ENCODE data around the gene RNF148. TPM values are rescaled to one million over a fixed set of nuclear protein-coding genes. Genes with fewer than 3 reads are reported as not detected.

RNF148 gene
- total RNA-seq, 4 donors from 2014 or later: 0.25 to 0.36 TPM; not detected in 2

GRCh38 chr7:122717356-122718089 lies 14.8 kb upstream of the RNF148 start:
- intact Hi-C loops (cut with DNase I; ENCODE audit: low total_unique reads): no loop called here
- 91 to 95% methylated on average over 6 of the region's 6 CpGs for WGBS, 2 donors
- TF ChIP-seq POLR2A (IDR thresholded peaks at IDR 0.05): no peak
- TF ChIP-seq, protein P1, sequence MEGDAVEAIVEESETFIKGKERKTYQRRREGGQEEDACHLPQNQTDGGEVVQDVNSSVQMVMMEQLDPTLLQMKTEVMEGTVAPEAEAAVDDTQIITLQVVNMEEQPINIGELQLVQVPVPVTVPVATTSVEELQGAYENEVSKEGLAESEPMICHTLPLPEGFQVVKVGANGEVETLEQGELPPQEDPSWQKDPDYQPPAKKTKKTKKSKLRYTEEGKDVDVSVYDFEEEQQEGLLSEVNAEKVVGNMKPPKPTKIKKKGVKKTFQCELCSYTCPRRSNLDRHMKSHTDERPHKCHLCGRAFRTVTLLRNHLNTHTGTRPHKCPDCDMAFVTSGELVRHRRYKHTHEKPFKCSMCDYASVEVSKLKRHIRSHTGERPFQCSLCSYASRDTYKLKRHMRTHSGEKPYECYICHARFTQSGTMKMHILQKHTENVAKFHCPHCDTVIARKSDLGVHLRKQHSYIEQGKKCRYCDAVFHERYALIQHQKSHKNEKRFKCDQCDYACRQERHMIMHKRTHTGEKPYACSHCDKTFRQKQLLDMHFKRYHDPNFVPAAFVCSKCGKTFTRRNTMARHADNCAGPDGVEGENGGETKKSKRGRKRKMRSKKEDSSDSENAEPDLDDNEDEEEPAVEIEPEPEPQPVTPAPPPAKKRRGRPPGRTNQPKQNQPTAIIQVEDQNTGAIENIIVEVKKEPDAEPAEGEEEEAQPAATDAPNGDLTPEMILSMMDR (IDR thresholded peaks at IDR 0.05): no peak
- no peak for DNase-seq (ENCODE audit: low spot score in 2 of 2)
- no peak overlapping the region for H3K4me3 ChIP-seq (ENCODE audit: low read depth, poor library complexity, severe bottlenecking)

- DNase-seq (ENCODE audit: low spot score in 2 of 2): no peak
- intact Hi-C loops (cut with DNase I; ENCODE audit: low total_unique reads): no loop called here
- TF ChIP-seq POLR2A (IDR thresholded peaks at IDR 0.05): no peak
- TF ChIP-seq, protein P1 (IDR thresholded peaks at IDR 0.05): no peak
- H3K4me3 ChIP-seq (ENCODE audit: low read depth, poor library complexity, severe bottlenecking): no peak overlapping the region
- WGBS, 2 donors: 76 to 93% methylated on average over 3 of the region's 3 CpGs
These were observed 12.5 kb upstream of the RNF148 start for GRCh38 chr7:122715183-122715582.

GRCh38 chr7:122710916-122711315 lies 8.2 kb upstream of the RNF148 start:
- TF ChIP-seq POLR2A (IDR thresholded peaks at IDR 0.05): no peak
- TF ChIP-seq, protein P1 (IDR thresholded peaks at IDR 0.05): no peak
- H3K4me3 ChIP-seq (ENCODE audit: low read depth, poor library complexity, severe bottlenecking): no peak overlapping the region
- intact Hi-C loops (cut with DNase I; ENCODE audit: low total_unique reads): no loop called here
- WGBS, 2 donors: 60 to 72% methylated on average over 1 of the region's 1 CpG
- DNase-seq (ENCODE audit: low spot score in 2 of 2): no peak

DNA sequence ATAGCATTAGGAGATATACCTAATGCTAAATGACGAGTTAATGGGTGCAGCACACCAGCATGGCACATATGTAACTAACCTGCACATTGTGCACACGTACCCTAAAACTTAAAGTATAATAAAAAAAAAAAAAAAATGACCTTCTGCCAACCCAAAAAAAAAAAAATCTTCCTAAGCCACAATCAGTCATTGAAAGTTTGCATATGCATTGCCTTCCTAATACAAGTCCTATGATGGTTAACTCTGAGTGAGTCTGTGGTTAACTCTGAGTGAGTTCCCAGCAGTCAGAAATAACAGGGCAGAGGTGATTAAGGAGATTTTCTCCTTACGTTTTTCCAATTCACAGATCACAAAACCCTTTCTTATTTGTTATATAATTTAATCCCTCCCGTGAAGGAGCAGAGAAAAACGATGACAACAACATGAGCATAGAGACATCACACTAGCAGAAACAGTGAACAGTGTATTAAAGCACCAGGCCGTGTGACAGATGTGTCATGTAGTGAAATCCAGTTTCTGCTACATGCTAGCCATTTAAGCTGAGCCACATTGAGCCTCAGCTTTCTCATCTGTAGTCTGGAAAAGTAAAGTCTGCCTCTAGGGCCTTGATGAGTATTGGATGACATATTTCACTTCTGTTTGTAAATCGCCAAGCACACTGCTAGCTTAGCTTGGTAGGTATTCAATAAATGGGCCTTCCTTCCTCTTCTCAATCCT lies 7.4 kb upstream of the RNF148 start:
- 82% methylated on average over 7 of the region's 7 CpGs for WGBS, 2 donors
- TF ChIP-seq POLR2A (IDR thresholded peaks at IDR 0.05): no peak
- TF ChIP-seq, protein P1 (IDR thresholded peaks at IDR 0.05): no peak
- DNase-seq (ENCODE audit: low spot score in 2 of 2): no peak

GRCh38 chr7:122706836-122707235 lies 4.1 kb upstream of the RNF148 start:
- no peak overlapping the region for H3K4me3 ChIP-seq (ENCODE audit: low read depth, poor library complexity, severe bottlenecking)
- WGBS, 2 donors: 78 to 85% methylated on average over 2 of the region's 2 CpGs
- TF ChIP-seq, protein P1 (IDR thresholded peaks at IDR 0.05): no peak
- no peak for TF ChIP-seq POLR2A (IDR thresholded peaks at IDR 0.05)
- intact Hi-C loops (cut with DNase I; ENCODE audit: low total_unique reads): no loop called here
- DNase-seq (ENCODE audit: low spot score in 2 of 2): no peak

More for the DNA sequence above, 7.4 kb upstream of the RNF148 start:
- H3K4me3 ChIP-seq (ENCODE audit: low read depth, poor library complexity, severe bottlenecking): no peak overlapping the region
- intact Hi-C loops (cut with DNase I; ENCODE audit: low total_unique reads): no loop called here
